ENCODE measurements around the gene MPZL1. TPM values are rescaled to one million over a fixed set of nuclear protein-coding genes. Genes with fewer than 3 reads are reported as not detected.
A peak's percentile ranks its signal among the peaks of the same experiment; 100 is the strongest.

The MPZL1 gene
- total and polyA plus RNA-seq, 2 of the 8 experiments (the other 6 are each of a cell fraction or from before 2014, with no cell fraction given): 37.8 to 120 TPM

GRCh38 chr1:167800251-167800650, 78.5 kb downstream of the MPZL1 start:
- Histone ChIP-seq H3K27me3 (replicated peaks in 1 of 4; ENCODE audit: control insufficient read depth in 3 of 4, extremely low read depth in 1 of 4, insufficient read depth in 3 of 4, low read length in 3 of 4) (no peaks in the 10 kb centered on the region), H3K4me2 (ENCODE audit: insufficient read depth in 1 of 2, low read depth in 2 of 2, low read length in 2 of 2) (no peak overlapping the region), H2BK20ac (ENCODE audit: low read length) (no peak overlapping the region), H4K20me1 (replicated peaks in 1 of 2; ENCODE audit: control insufficient read depth in 1 of 2, insufficient read depth in 2 of 2, low read length in 2 of 2) (no peaks in the 10 kb centered on the region), H3K56ac (replicated peaks; ENCODE audit: insufficient read length, low read depth, low read length) (no peak overlapping the region), H3K4ac (replicated peaks; ENCODE audit: insufficient read length, low read depth, low read length) (no peak overlapping the region), H2AFZ (ENCODE audit: low read length) (no peak overlapping the region), H3K79me1 (ENCODE audit: low read depth, low read length) (no peaks in the 10 kb centered on the region), H3K4me3 (ENCODE audit: extremely low read depth in 1 of 4, insufficient read depth in 2 of 4, low read depth in 3 of 4, low read length in 4 of 4) (no peak overlapping the region), H3K23me2 (ENCODE audit: low read depth, low read length) (no peaks in the 10 kb centered on the region), H3K4me1 (replicated peaks in 1 of 4; ENCODE audit: control insufficient read depth in 3 of 4, insufficient read depth in 4 of 4, low read length in 3 of 4) (peaks cover 2 to 8% (median 3%) of the 10 kb centered on the region in 4 experiments; a peak in 4 of 7 replicates), H3K9ac (replicated peaks in 1 of 4; ENCODE audit: extremely low read depth in 1 of 4, low read depth in 3 of 4, low read length in 3 of 4) (no peak overlapping the region), H2AK5ac (ENCODE audit: low read depth, low read length) (no peak overlapping the region), H3K18ac (ENCODE audit: extremely low read depth, low read length) (no peak overlapping the region), H3K79me2 (ENCODE audit: control insufficient read depth in 1 of 2, insufficient read depth in 2 of 2, low read length in 2 of 2) (no peaks in the 10 kb centered on the region), H4K91ac (replicated peaks; ENCODE audit: insufficient read length, low read length) (no peak overlapping the region), H4K8ac (ENCODE audit: extremely low read depth, insufficient read depth, low read length) (no peak overlapping the region), H3K9me3 (ENCODE audit: insufficient read depth in 2 of 2, low read depth in 1 of 2, low read length in 1 of 2) (peaks cover 2 to 7% of the 10 kb centered on the region in 2 experiments; a peak in 3 of 4 replicates), H2BK15ac (ENCODE audit: low read length) (no peak overlapping the region), H2BK120ac (replicated peaks; ENCODE audit: low read depth, low read length) (no peak overlapping the region), H3K27ac (ENCODE audit: low read depth, low read length) (no peak overlapping the region), H4K5ac (ENCODE audit: insufficient read length, low read depth, low read length) (no peak overlapping the region), H2BK12ac (ENCODE audit: low read depth, low read length) (no peak overlapping the region), H3K36me3 (ENCODE audit: control insufficient read depth in 2 of 4, insufficient read depth in 4 of 4, low read length in 3 of 4) (no peaks in the 10 kb centered on the region; a peak in 1 of 8 replicates), H3K14ac (ENCODE audit: insufficient read length) (no peak overlapping the region), H2BK5ac (ENCODE audit: low read depth, low read length) (no peak overlapping the region), H3K23ac (ENCODE audit: insufficient read length) (no peak overlapping the region)
- DNase-seq (ENCODE audit: low read depth in 1 of 2, low spot score in 2 of 2) (no peak), FAIRE-seq (no peak)
- ChIA-PET CTCF (ENCODE audit: partially characterized antibody) (interaction anchor here (0.7 to 1.5 kb wide), 7 partner anchors 9 to 285 kb away, joined by 3 to 6 read pairs (median 4); no protein-coding TSS in a partner anchor), POLR2A (ENCODE audit: partially characterized antibody) (no interaction called here)
- WGBS, 2 experiments (ENCODE audit: extremely low coverage in 1 of 2, insufficient coverage in 1 of 2, insufficient read length in 1 of 2, insufficient replicate concordance in 2 of 2, low coverage in 1 of 2, low lambda C conversion rate in 2 of 2, missing lambda C conversion rate in 1 of 2): 89% methylated on average over 2 of the region's 3 CpGs; no CpG with 5 or more reads in 1 of the 2 experiments
- TF ChIP-seq RFX5 (IDR thresholded peaks at IDR 0.05; ENCODE audit: borderline replicate concordance, low read depth, low read length) (no peak), TEAD4 (IDR thresholded peaks at IDR 0.05; ENCODE audit: low read depth, low read length) (0 out of 2 replicates have a peak, but pooled peaks have one; percentile 23)
